Skeletal muscle satellite cell (primary cell): ENCODE data around the gene CACNG7. TPM values are rescaled to one million over a fixed set of nuclear protein-coding genes. Genes with fewer than 3 reads are reported as not detected.
A peak's percentile ranks its signal among the peaks of the same experiment; 100 is the strongest.
"Not testable (repeated sequence)": the region's sequence is repeated elsewhere in the genome, so short reads cannot be mapped to it uniquely, and the experiment has no call there.

Source experiments
- H3K27me3 ChIP-seq: 2 replicates; pipeline ENCODE4 v1.7.0; 2013; ENCODE audit warnings: low read length; ENCODE audit not compliant: control insufficient read depth, insufficient read depth
- H3K36me3 ChIP-seq: 2 replicates; pipeline ENCODE4 v1.7.0; 2013; ENCODE audit warnings: mild to moderate bottlenecking, control low read depth, low read length; ENCODE audit not compliant: insufficient read depth
- H3K4me1 ChIP-seq: 2 replicates; pipeline ENCODE4 v1.7.0; 2013; ENCODE audit warnings: low read length; ENCODE audit not compliant: control insufficient read depth, insufficient read depth
- H3K4me2 ChIP-seq: 2 replicates; pipeline ENCODE4 v1.7.0; 2013; ENCODE audit warnings: mild to moderate bottlenecking, low read length
- H3K4me3 ChIP-seq: 2 replicates; pipeline ENCODE4 v1.7.0; 2013; ENCODE audit warnings: low read length
- H3K9ac ChIP-seq: 2 replicates; pipeline ENCODE4 v1.7.0; 2013; ENCODE audit warnings: mild to moderate bottlenecking, low read depth, low read length, moderate library complexity
- H3K9me3 ChIP-seq: replicated peaks from 2 replicates; pipeline ENCODE4 v1.7.0; 2013; ENCODE audit warnings: mild to moderate bottlenecking, control low read depth, low read length
- total RNA-seq: library from RNA; depleted of rRNA; stranded (reverse); fragments of >200 nt; gene quantifications from 2 replicates; pipeline ENCODE4 v1.2.3, GENCODE V29; 2012; rRNA removed

The CACNG7 gene, protein sequence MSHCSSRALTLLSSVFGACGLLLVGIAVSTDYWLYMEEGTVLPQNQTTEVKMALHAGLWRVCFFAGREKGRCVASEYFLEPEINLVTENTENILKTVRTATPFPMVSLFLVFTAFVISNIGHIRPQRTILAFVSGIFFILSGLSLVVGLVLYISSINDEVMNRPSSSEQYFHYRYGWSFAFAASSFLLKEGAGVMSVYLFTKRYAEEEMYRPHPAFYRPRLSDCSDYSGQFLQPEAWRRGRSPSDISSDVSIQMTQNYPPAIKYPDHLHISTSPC
- 0.22 and 0.51 TPM in 2 replicates for total RNA-seq

DNA sequence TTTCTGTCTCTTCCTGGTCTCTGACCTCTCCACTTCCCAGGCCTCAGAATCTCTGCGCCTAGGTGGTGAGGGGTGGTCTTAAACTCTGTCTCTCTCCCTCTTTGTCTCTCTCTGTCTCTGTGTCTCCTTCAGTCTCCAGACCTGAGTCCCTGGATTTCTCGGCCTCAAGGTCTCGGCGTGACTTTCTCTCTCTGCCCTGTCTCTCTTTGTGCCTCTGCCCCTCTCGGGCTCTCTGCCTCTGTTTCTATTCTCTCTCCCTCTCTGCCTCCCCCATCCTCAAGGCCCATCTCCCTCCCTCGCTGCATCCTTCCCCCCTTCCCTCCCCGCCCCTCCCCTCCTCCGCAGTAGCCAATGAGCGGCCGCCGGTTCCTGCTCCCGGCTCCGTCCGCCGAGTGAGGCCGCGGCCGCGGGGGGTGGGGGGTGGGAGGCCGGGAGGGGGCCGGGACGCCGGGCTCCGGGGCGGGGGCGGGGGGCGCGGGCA, at the start of gene CACNG7:
Gene CACNG7, plus strand, starts transcription at position 344 of the 481 bp plus-strand sequence. CDS start 3,554 bp downstream, outside the sequence.
- H3K9me3 ChIP-seq = no peaks in the 10 kb centered on the region
- H3K27me3 ChIP-seq = peaks cover 65% of the 10 kb centered on the region
- no peak within 1 kb of the TSS for H3K4me3 ChIP-seq
- peaks cover 5% of the 10 kb centered on the region for H3K4me1 ChIP-seq
- H3K4me2 ChIP-seq = peak within 1 kb of the TSS; percentile 57
- H3K36me3 ChIP-seq = no peaks in the 10 kb centered on the region
- H3K9ac ChIP-seq = no peak within 1 kb of the TSS

DNA sequence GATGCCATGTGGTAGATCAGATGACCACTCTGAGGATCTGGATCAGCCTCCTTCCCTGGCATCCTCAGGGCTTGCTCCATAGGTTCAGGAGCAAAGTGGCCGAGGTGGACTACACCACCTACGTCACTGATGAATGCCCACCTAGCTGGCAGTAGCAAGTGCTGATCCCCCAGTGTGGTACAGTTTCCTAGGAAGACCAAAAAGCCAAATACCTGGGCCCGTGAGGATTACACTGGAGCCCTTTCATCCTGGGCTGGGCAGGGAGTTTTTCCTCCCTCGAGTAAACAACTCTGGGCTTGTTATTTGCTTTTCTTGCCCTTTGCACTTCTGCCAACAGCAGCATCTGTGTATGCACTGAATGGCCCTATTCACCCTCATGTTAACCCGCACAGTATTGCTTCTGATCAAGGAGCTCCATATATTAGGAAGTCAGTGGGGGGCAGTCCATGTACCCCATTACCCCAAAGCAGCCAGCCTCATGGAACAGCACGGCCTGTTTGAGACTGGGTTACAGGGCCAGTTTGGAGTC, 44.7 kb upstream of the CACNG7 start:
- H3K4me1 ChIP-seq = peaks cover 25% of the 10 kb centered on the region
- no peak overlapping the region for H3K4me2 ChIP-seq
- H3K27me3 ChIP-seq = no peaks in the 10 kb centered on the region
- no peaks in the 10 kb centered on the region for H3K36me3 ChIP-seq
- no peak overlapping the region for H3K9ac ChIP-seq
- H3K4me3 ChIP-seq = no peak overlapping the region
- no peaks in the 10 kb centered on the region for H3K9me3 ChIP-seq

- Histone ChIP-seq H3K27me3 (no peaks in the 10 kb centered on the region), H3K9me3 (no peaks in the 10 kb centered on the region), H3K9ac (peak overlapping the region; percentile 96), H3K4me2 (peak overlapping the region; percentile 88), H3K4me1 (peaks cover 25% of the 10 kb centered on the region), H3K36me3 (peaks cover 2% of the 10 kb centered on the region), H3K4me3 (peak overlapping the region; percentile 67)
Observed at GRCh38 chr19:53865523-53865917, 43.6 kb upstream of the CACNG7 start.

GRCh38 chr19:53865918-53866864, 42.9 kb upstream of the CACNG7 start:
- H3K9me3 ChIP-seq = no peaks in the 10 kb centered on the region
- H3K27me3 ChIP-seq = no peaks in the 10 kb centered on the region
- peaks cover 5% of the 10 kb centered on the region for H3K36me3 ChIP-seq
- H3K9ac ChIP-seq = peak overlapping the region; percentile 96
- H3K4me3 ChIP-seq = peak overlapping the region; percentile 67
- H3K4me2 ChIP-seq = peak overlapping the region; percentile 88
- peaks cover 25% of the 10 kb centered on the region for H3K4me1 ChIP-seq

GRCh38 chr19:53866865-53867224, 42.2 kb upstream of the CACNG7 start:
- peaks cover 25% of the 10 kb centered on the region for H3K4me1 ChIP-seq
- peak overlapping the region; percentile 96 for H3K9ac ChIP-seq
- H3K36me3 ChIP-seq = peaks cover 5% of the 10 kb centered on the region
- H3K4me3 ChIP-seq = peak overlapping the region; percentile 67
- no peaks in the 10 kb centered on the region for H3K9me3 ChIP-seq
- no peaks in the 10 kb centered on the region for H3K27me3 ChIP-seq
- H3K4me2 ChIP-seq = peak overlapping the region; percentile 88

DNA sequence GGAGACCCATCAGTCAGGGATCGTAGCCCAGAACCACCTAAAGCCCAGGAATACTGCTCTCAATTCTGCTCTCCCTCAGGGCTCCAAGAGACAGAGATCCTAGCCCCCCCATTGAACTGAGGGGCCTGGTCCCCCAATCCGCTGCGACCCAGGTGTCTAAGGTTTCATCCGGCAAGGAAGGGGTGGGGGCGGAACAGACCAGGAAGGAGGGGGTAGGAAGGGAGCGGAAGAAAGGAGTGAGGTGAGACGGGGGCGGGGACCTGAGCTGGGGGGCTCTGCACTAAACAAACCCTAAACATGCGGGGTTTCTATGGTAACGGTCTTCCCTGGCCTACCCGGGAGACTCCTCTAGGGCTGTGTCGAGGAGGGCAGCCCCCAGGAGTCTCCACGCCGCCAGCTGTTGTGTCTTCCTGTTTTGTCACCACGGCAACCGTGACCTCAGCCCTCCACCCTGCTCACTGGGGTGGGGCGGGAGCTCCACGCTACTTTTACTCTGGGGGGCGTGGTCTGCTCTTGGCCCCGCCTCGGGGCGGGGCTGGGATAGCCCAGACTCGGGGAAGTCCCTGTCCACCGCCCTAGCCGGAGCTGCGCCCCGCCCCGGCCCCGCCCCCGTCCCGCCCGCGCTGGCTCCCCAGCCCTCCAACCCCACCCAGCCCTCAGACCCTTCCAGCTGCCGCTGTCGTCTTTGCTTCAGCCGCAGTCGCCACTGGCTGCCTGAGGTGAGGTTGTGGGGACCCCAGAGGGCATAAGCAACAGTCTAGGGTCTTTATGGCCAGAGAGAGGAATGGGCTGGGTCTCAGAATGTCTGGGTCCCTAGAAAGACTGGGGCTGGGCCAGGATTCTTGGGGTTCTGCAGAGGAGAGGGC, 41.6 kb upstream of the CACNG7 start, which contains the start of gene MYADM:
Gene MYADM, plus strand, starts transcription at position 659 of the 866 bp plus-strand sequence. CDS start 5,647 bp downstream, outside the sequence.
- H3K27me3 ChIP-seq = no peaks in the 10 kb centered on the region
- peak within 1 kb of the TSS; percentile 88 for H3K4me2 ChIP-seq
- peaks cover 25% of the 10 kb centered on the region for H3K4me1 ChIP-seq
- no peaks in the 10 kb centered on the region for H3K9me3 ChIP-seq
- H3K9ac ChIP-seq = peak within 1 kb of the TSS; percentile 100
- H3K36me3 ChIP-seq = peaks cover 5% of the 10 kb centered on the region
- peak within 1 kb of the TSS; percentile 99 for H3K4me3 ChIP-seq

DNA sequence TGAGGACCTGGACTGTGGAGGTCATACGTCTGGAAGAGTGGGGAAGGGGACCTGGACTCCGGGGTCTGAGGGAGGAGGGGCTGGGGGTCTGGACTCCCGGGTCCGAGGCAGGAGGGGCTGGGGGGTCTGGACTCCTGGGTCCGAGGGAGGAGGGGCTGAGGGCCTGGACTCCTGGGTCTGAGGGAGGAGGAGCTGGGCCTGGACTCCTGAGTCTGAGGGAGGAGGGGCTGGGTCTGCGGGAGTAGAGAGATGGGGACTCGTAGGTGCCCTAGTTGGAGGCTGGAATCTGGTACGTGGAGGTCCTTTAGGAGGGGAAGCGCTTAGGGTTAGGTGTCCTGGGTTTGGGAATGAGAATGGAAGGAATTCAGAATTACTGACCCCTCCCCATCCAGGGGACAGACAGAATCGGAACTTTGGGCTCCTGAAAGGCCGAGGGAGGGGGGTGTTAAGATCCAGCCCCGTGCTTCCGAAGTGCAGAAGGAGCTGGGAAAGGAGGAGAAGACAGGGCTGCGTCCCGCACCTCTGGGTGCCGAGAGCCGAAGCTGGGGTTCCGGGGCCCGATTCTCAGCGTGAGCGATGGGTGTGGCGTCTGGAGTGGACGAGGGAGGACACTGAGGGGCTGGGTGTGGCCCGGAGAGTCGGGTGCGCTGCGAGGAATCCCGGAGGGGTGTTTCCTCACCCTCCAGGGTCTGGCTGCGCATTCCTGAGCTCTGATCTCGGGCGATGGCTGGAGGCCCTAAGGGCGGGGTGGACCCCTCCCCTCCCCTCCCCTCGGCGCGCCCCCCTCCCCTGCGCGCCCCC, 40.8 kb upstream of the CACNG7 start:
- H3K4me1 ChIP-seq = peaks cover 25% of the 10 kb centered on the region
- peak overlapping the region; percentile 81 for H3K4me2 ChIP-seq
- peaks cover 11% of the 10 kb centered on the region for H3K36me3 ChIP-seq
- peak overlapping the region; percentile 99 for H3K4me3 ChIP-seq
- H3K9me3 ChIP-seq = no peaks in the 10 kb centered on the region
- H3K27me3 ChIP-seq = no peaks in the 10 kb centered on the region
- peak overlapping the region; percentile 100 for H3K9ac ChIP-seq

DNA sequence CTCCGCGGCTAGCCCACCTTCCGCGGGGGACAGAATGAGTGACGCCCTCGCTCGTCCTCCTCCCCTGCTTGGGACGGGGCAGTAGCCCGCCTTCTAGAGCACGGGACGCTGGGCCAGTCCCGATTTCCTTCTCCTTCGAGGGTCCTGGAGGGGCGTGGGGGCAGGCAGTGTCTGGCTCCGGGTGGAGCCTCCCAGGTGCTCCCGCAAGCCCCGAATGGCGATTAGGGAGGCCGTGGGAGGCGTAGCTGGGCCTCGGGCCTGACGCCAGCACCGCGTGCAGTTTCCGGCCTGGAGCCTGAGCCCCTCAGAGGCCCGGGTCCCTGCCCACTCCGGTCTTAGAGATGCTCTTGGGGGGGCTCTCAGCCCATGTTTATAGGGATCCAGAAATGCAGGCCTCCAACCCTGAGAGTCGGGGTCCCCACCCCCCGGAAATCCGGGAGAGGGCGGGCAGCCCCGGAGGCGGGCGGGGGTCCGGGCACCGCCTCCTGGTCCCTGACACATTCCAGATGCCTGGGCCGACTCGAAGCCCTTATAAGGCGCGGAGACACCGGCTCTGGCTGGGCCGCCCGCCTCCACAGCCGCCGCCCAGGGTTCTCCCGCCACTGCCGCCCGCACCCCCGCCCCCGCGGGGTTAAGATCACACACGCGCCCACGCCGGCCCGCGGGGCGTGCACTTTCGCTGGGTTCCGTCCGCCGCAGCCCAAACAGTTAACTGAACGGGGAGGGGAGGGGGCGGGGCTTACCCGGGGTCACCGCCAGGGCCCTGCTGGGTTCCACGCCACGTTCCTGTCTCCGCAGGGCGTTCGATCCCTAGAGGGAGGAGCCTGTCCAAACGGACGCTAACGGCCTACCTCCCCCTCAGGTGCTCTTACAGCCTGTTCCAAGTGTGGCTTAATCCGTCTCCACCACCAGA, 39.9 kb upstream of the CACNG7 start:
- peaks cover 25% of the 10 kb centered on the region for H3K4me1 ChIP-seq
- H3K4me3 ChIP-seq = peak overlapping the region; percentile 99
- H3K36me3 ChIP-seq = peaks cover 19% of the 10 kb centered on the region
- peak overlapping the region; percentile 100 for H3K9ac ChIP-seq
- H3K27me3 ChIP-seq = no peaks in the 10 kb centered on the region
- H3K9me3 ChIP-seq = no peaks in the 10 kb centered on the region
- peak overlapping the region; percentile 81 for H3K4me2 ChIP-seq

- not testable (repeated sequence) for H3K27me3 ChIP-seq, H3K9me3 ChIP-seq
- H3K9ac ChIP-seq = peak overlapping the region; percentile 100
- peaks cover 27% of the 10 kb centered on the region for H3K36me3 ChIP-seq
- peak overlapping the region; percentile 99 for H3K4me3 ChIP-seq
- H3K4me2 ChIP-seq = peak overlapping the region; percentile 81
- peaks cover 24% of the 10 kb centered on the region for H3K4me1 ChIP-seq
Observed at GRCh38 chr19:53869805-53870484, 39.1 kb upstream of the CACNG7 start.
